HFFc6 (cell line): Measurements from ENCODE around the gene LITAFD. TPM values are rescaled to one million over a fixed set of nuclear protein-coding genes. Genes with fewer than 3 reads are reported as not detected.

Experiments used
- DNase-seq: peaks from one replicate; pipeline ENCODE4 v3.0.0-alpha.2; 2018
- H3K27ac Mint-ChIP-seq: 2 replicates; pipeline ENCODE4 v1.8.0; 2020; ENCODE audit warnings: mild to moderate bottlenecking, mixed read lengths
- H3K27me3 Mint-ChIP-seq: 2 replicates; pipeline ENCODE4 v1.8.0; 2021; ENCODE audit warnings: mild to moderate bottlenecking, moderate library complexity, mixed read lengths; ENCODE audit not compliant: insufficient read depth
- H3K36me3 Mint-ChIP-seq: 2 replicates; pipeline ENCODE4 v1.8.0; 2021; ENCODE audit warnings: low read depth, mixed read lengths
- H3K4me1 Mint-ChIP-seq: 2 replicates; pipeline ENCODE4 v1.8.0; 2020; ENCODE audit warnings: low read depth, mixed read lengths
- H3K4me3 Mint-ChIP-seq: 2 replicates; pipeline ENCODE4 v1.8.0; 2020; ENCODE audit warnings: mild to moderate bottlenecking, moderate library complexity, mixed read lengths
- H3K9me3 Mint-ChIP-seq: 2 replicates; pipeline ENCODE4 v1.8.0; 2020; ENCODE audit warnings: mild to moderate bottlenecking, mixed read lengths
- total RNA-seq, 6 experiments: library from RNA; stranded (reverse); fragmentation: NEBNext Ultra II Directional; extraction: Animal tissue kit (Norgen Biotek cat#: 25700); gene quantifications; 2 replicates in 1 of 6; 3 replicates in 5 of 6; pipeline ENCODE4 v1.2.3, GENCODE V29; 2021
- TF ChIP-seq, protein P1 (sequence below): fragments of 200-600 bp; sonication (generic); IDR thresholded peaks from 2 replicates; pipeline ENCODE4 v1.5.0; 2021; ENCODE audit warnings: antibody characterized with exemption, mild to moderate bottlenecking

The LITAFD gene
- total RNA-seq, 6 experiments from 2014 or later, result not detected

DNA sequence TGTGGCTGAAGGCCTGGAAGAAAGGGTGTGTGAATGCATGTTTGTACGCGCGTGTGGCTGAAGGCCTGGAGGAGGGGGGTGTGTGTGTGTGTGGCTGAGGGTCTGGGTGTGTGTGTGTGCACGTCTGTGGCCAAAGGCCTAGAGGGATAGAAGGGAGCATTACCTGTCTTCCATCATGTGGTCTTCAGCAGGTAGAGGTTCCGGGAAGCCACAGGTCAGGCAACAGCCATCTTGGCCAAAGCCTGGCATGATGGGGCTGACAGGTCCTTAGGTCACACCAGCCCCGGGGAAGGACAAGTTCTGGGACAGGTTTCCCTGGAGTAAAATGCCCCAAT, 5.2 kb downstream of the LITAFD start:
- Mint-ChIP-seq H3K36me3 (peaks cover 22% of the 10 kb centered on the region), H3K27ac (peak overlapping the region; percentile 28), H3K27me3 (peaks cover 13% of the 10 kb centered on the region), H3K9me3 (no peaks in the 10 kb centered on the region), H3K4me3 (0 out of 2 replicates have a peak overlapping the region, but pooled peaks have one; percentile 4), H3K4me1 (peaks cover 45% of the 10 kb centered on the region)
- TF ChIP-seq, protein P1, sequence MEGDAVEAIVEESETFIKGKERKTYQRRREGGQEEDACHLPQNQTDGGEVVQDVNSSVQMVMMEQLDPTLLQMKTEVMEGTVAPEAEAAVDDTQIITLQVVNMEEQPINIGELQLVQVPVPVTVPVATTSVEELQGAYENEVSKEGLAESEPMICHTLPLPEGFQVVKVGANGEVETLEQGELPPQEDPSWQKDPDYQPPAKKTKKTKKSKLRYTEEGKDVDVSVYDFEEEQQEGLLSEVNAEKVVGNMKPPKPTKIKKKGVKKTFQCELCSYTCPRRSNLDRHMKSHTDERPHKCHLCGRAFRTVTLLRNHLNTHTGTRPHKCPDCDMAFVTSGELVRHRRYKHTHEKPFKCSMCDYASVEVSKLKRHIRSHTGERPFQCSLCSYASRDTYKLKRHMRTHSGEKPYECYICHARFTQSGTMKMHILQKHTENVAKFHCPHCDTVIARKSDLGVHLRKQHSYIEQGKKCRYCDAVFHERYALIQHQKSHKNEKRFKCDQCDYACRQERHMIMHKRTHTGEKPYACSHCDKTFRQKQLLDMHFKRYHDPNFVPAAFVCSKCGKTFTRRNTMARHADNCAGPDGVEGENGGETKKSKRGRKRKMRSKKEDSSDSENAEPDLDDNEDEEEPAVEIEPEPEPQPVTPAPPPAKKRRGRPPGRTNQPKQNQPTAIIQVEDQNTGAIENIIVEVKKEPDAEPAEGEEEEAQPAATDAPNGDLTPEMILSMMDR, result no peak
- no peak for DNase-seq

DNA sequence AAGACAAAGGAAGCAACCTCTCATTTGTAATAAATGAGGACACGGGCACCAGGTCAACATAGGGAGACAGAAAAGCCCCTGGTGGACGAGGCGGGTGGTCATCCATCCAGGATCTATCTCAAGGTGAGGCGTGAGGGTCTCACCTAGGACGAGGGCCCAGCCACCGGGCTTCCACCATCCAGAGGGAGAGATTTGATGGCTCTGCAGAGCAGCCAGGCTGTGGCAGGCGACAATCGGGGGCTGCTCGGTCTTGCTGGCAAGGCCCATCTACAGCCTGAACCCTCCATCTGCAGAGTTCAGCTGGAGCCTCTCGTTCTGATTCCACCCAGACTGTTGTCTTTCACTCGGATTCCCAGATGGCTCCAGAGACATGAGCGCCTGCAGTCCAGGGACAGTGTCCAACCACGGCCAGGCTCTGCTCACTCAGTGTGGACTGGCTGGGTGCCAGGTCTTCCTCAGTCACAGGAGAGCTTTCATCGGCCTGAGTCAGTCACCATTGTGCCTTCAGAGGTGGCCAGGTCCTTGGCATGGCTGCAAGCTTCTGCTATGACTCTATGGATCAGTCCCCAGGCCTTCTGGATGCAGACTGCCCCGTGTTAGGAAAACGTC, 5.9 kb downstream of the LITAFD start:
- H3K9me3 Mint-ChIP-seq, result no peaks in the 10 kb centered on the region
- H3K27ac Mint-ChIP-seq, result peak overlapping the region; percentile 62
- peak overlapping the region; percentile 48; the same call in 1 of the 2 replicates for H3K4me3 Mint-ChIP-seq
- TF ChIP-seq, protein P1, result peak; percentile 26
- DNase-seq, result peak; percentile 88
- peaks cover 28% of the 10 kb centered on the region for H3K36me3 Mint-ChIP-seq
- peaks cover 13% of the 10 kb centered on the region for H3K27me3 Mint-ChIP-seq
- peaks cover 45% of the 10 kb centered on the region for H3K4me1 Mint-ChIP-seq

DNA sequence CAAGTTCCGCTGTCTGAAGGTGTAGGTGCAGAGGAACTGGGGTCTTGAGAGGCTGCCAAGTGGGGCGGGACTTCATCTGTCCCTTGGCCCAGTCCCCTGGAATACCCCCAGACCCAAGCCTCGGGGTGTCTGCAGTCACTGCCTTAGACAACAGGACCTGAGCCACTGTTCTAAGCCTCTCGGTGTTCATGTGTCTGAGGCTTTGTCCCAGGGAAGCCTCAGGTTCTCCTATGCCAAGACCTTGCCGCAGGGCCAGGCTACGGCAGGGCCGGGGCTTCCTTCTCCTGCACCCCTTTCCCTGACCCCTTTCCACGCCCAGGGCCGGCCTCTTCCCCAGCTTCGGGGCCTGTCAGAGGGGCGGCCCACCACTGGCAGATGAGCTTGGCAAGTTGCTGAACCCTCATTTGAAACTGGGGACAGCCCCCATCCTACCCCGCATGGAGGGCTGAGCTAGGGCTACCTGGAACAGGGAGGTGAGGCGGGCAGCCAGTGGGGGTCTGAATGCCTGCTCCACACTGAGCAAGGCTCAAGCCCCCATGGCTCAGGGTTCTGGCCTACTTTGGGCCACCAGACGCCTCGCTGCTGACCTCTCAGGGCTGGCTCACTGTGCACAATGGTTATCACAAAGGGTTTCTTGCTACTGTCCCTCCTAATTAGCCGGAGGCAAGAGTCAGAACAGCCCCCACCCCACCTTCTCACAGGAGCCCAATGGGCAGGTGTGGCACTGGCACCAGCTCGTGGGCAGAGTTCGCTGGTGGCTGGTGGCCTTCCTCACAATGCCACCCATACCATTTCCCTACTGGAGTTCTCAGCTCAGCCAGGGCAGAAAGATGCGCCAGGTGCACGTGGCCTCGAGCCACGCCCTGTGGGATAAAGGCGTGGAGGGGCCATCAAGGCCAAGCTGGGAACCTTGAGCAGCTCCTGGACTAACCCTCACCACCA, 7.1 kb downstream of the LITAFD start:
- peaks cover 45% of the 10 kb centered on the region for H3K4me1 Mint-ChIP-seq
- no peak overlapping the region for H3K4me3 Mint-ChIP-seq
- peaks cover 34% of the 10 kb centered on the region for H3K36me3 Mint-ChIP-seq
- no peaks in the 10 kb centered on the region for H3K9me3 Mint-ChIP-seq
- H3K27me3 Mint-ChIP-seq, result peaks cover 13% of the 10 kb centered on the region
- TF ChIP-seq, protein P1, result no peak
- no peak for DNase-seq
- no peak overlapping the region for H3K27ac Mint-ChIP-seq

DNA sequence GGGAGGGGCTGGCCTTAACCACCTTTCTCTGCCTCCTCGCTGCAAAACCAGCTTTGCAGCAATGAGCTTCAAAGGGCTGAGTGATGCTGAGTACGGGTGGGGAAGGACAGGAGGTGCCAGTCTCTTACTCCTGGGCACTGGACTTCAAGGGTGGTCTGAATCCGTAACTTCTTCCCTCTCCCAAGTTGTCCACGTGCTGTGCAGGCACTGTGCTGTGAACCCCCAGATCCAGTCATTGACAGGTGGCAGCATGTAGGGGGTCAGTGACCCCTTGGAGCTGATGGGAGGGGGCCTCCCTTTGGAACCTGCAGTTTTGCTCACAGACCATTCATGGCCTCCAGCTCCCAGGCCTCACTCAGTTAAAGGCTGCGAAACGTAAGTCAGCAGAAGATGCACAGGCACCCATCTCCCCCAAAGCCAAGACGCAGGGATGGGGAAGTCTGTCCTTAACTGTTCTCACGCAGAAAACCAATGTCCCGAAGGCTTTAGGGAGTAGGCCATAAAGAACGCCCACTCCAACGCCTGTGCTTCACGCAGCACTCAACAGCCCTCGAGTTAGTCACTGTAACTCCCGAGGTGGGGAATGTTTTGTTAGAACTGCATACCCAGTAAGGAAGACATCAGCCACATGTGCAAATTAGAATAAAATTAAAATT, 7.9 kb downstream of the LITAFD start:
- no peak for DNase-seq
- TF ChIP-seq, protein P1, result no peak
- Mint-ChIP-seq H3K27ac (peak overlapping the region; percentile 25; the same call in 1 of the 2 replicates), H3K4me1 (peaks cover 37% of the 10 kb centered on the region), H3K4me3 (no peak overlapping the region), H3K36me3 (peaks cover 40% of the 10 kb centered on the region), H3K9me3 (no peaks in the 10 kb centered on the region), H3K27me3 (peaks cover 13% of the 10 kb centered on the region)

DNA sequence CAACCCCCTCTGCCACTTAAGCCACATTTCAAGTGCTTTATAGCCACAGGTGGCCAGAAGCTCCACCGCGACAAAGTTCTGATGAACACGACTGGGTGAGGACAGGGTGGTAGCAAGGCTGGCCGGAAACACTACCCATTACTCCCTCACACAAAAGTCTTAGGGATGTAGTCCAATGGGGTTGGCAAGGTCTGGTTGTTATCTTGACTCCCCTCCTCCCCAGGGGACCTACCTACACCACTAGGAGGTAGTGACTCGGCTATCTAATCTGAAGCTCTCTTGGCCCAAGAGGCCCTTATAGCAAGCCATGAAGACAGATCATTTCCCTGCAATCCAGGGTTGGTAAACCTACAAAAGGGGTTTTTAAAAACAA, 8.4 kb downstream of the LITAFD start:
- H3K4me3 Mint-ChIP-seq, result no peak overlapping the region
- peaks cover 46% of the 10 kb centered on the region for H3K36me3 Mint-ChIP-seq
- H3K9me3 Mint-ChIP-seq, result no peaks in the 10 kb centered on the region
- peaks cover 32% of the 10 kb centered on the region for H3K4me1 Mint-ChIP-seq
- peak overlapping the region; percentile 25; the same call in 1 of the 2 replicates for H3K27ac Mint-ChIP-seq
- TF ChIP-seq, protein P1, result no peak
- peaks cover 11% of the 10 kb centered on the region for H3K27me3 Mint-ChIP-seq
- DNase-seq, result no peak
